DND-41 (cell line): ENCODE data around the gene COQ10B.
"Not testable (repeated sequence)": the region's sequence is repeated elsewhere in the genome, so short reads cannot be mapped to it uniquely, and the experiment has no call there.

Experiments used
- ATAC-seq: fragments of 200-7000 bp; cut with Tn5 transposase; 3 replicates; pipeline ENCODE4 v1.9.1; 2021; ENCODE audit warnings: low read depth; ENCODE audit not compliant: insufficient read depth
- DNase-seq: peaks from one replicate; pipeline ENCODE4 v3.0.0-alpha.2; 2020
- H2AFZ ChIP-seq: 2 replicates; pipeline ENCODE4 v1.6.0; 2012; ENCODE audit warnings: low read depth, low read length
- H3K27ac ChIP-seq: 2 replicates; pipeline ENCODE4 v1.5.1; 2012; ENCODE audit warnings: low read length, inconsistent platforms
- H3K27me3 ChIP-seq: fragments of 200-600 bp; sonication (generic); 2 replicates; pipeline ENCODE4 v1.6.0; 2012; ENCODE audit warnings: low read length, mild to moderate bottlenecking, inconsistent platforms; ENCODE audit not compliant: insufficient read depth, poor library complexity
- H3K36me3 ChIP-seq: 2 replicates; pipeline ENCODE4 v1.5.1; 2012; ENCODE audit warnings: low read length, inconsistent platforms; ENCODE audit not compliant: insufficient read depth
- H3K4me1 ChIP-seq: 2 replicates; pipeline ENCODE4 v1.5.1; 2012; ENCODE audit warnings: mild to moderate bottlenecking, low read length; ENCODE audit not compliant: insufficient read depth
- H3K4me2 ChIP-seq: 2 replicates; pipeline ENCODE4 v1.6.0; 2012; ENCODE audit warnings: mild to moderate bottlenecking, moderate library complexity, low read length, inconsistent platforms; ENCODE audit not compliant: insufficient read depth
- H3K4me3 ChIP-seq, 2 experiments: fragments of 200-600 bp in 1 of 2; shearing (Covaris generic) in 1 of 2; 2 replicates each; pipeline ENCODE4 v1.5.1; 2012 to 2016; ENCODE audit warnings: inconsistent platforms in 2 of 2, low read length in 2 of 2, mild to moderate bottlenecking in 2 of 2, low read depth in 1 of 2, moderate library complexity in 1 of 2
- H3K79me2 ChIP-seq: 2 replicates; pipeline ENCODE4 v1.6.0; 2012; ENCODE audit warnings: low read length, inconsistent platforms; ENCODE audit not compliant: insufficient read depth
- H3K9ac ChIP-seq: 2 replicates; pipeline ENCODE4 v1.6.0; 2012; ENCODE audit warnings: low read depth, mild to moderate bottlenecking, inconsistent platforms, low read length, moderate library complexity
- H3K9me3 ChIP-seq: 2 replicates; pipeline ENCODE4 v1.5.1; 2012; ENCODE audit warnings: low read length, moderate library complexity, mild to moderate bottlenecking, inconsistent platforms; ENCODE audit not compliant: insufficient read depth, severe bottlenecking
- H4K20me1 ChIP-seq: 2 replicates; pipeline ENCODE4 v1.6.0; 2012; ENCODE audit warnings: low read length; ENCODE audit not compliant: insufficient read depth
- EZH2 ChIP-seq: IDR thresholded peaks from 3 replicates; pipeline ENCODE4 v1.6.1; 2012; ENCODE audit warnings: borderline replicate concordance, low read depth, mild to moderate bottlenecking, moderate library complexity, low read length, inconsistent platforms; ENCODE audit not compliant: severe bottlenecking
- TF ChIP-seq, protein P1 (sequence below): IDR thresholded peaks from 2 replicates; pipeline ENCODE4 v1.5.1; 2012; ENCODE audit warnings: borderline replicate concordance, low read length, moderate library complexity, mild to moderate bottlenecking; ENCODE audit not compliant: poor library complexity, severe bottlenecking; ENCODE audit errors: extremely low read depth

The COQ10B gene

DNA sequence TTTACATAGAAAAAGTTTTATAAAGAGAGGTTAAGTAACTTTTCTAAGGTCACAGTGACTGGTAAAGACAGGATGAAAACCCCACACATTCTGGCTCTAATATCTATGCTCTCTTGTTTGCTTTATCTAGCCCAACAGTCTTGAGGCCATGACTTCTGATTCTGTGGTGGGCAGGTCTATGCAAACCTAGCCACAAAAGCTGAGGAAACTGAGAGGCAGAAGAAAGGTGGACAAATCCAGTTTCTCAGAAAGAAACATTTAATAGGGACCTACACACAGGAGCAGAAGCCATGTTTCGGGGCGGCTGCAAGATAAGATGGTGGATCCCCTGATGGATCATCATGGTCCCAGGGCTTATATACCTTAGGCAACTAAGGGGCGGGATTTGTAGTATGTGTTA, 24.4 kb downstream of the COQ10B start:
- Histone ChIP-seq H3K4me1 (no peaks in the 10 kb centered on the region), H2AFZ (no peak overlapping the region), H3K27ac (no peak overlapping the region), H4K20me1 (no peaks in the 10 kb centered on the region), H3K9ac (no peak overlapping the region), H3K79me2 (no peaks in the 10 kb centered on the region), H3K4me2 (no peak overlapping the region), H3K4me3 (no peak overlapping the region), H3K9me3 (no peaks in the 10 kb centered on the region), H3K36me3 (peaks cover 51% of the 10 kb centered on the region), H3K27me3 (no peaks in the 10 kb centered on the region)
- DNase-seq = no peak
- TF ChIP-seq, protein P1, sequence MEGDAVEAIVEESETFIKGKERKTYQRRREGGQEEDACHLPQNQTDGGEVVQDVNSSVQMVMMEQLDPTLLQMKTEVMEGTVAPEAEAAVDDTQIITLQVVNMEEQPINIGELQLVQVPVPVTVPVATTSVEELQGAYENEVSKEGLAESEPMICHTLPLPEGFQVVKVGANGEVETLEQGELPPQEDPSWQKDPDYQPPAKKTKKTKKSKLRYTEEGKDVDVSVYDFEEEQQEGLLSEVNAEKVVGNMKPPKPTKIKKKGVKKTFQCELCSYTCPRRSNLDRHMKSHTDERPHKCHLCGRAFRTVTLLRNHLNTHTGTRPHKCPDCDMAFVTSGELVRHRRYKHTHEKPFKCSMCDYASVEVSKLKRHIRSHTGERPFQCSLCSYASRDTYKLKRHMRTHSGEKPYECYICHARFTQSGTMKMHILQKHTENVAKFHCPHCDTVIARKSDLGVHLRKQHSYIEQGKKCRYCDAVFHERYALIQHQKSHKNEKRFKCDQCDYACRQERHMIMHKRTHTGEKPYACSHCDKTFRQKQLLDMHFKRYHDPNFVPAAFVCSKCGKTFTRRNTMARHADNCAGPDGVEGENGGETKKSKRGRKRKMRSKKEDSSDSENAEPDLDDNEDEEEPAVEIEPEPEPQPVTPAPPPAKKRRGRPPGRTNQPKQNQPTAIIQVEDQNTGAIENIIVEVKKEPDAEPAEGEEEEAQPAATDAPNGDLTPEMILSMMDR = no peak
- no peak for TF ChIP-seq EZH2
- no peak for ATAC-seq

DNA sequence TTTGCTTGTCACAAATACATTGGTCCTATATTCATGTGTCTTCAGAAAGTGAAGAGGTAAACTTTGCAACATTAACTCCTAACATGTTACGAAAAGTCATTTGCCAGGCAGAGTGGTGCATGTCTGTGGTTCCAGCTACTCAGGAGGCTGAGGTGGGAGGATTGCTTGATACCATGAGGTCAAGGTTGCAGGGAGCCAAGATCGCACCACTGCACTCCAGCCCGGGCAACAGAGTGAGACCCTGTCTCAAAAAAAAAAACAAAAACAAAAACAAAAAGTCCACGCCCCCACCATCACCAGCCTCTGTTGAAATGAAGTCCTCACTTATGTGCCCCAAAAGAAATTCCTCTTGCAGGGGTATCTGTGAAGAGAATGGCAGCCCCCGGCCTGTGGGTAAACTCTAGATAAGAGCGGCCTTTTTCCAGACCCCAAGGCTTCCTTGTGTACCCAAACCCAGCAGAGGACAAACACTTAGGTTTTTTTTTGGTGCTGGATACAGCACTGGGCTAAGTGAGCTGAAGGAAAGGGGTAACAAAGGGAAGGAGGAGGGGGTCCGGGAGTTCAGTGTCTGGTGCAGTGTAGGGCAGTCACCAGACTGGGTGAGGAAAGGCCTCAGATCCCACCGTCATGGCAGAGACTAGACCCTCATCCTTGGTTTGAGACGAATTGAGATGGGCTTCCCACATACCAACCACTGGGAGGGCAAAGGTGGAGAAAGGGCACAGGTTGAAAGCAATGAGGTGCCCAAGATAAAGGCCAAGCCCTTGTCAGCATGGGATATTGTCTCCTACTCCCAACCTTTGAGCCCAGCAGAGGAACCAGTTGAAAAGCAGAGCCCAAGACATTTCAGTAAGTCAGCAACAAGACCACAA, 27.0 kb downstream of the COQ10B start:
- DNase-seq (no peak), ATAC-seq (peak; percentile 13; the same call in 2 of the 3 replicates)
- no peak overlapping the region for H3K4me3 ChIP-seq
- no peak overlapping the region for H3K27ac ChIP-seq
- H3K9me3 ChIP-seq = peaks cover 5% of the 10 kb centered on the region
- H3K79me2 ChIP-seq = no peaks in the 10 kb centered on the region
- no peak overlapping the region for H3K4me2 ChIP-seq
- H3K4me1 ChIP-seq = no peaks in the 10 kb centered on the region
- no peak overlapping the region for H3K9ac ChIP-seq
- no peak for TF ChIP-seq EZH2
- TF ChIP-seq, protein P1 = no peak
- no peak overlapping the region for H2AFZ ChIP-seq
- peaks cover 34% of the 10 kb centered on the region for H3K36me3 ChIP-seq
- no peaks in the 10 kb centered on the region for H4K20me1 ChIP-seq
- H3K27me3 ChIP-seq = no peaks in the 10 kb centered on the region

DNA sequence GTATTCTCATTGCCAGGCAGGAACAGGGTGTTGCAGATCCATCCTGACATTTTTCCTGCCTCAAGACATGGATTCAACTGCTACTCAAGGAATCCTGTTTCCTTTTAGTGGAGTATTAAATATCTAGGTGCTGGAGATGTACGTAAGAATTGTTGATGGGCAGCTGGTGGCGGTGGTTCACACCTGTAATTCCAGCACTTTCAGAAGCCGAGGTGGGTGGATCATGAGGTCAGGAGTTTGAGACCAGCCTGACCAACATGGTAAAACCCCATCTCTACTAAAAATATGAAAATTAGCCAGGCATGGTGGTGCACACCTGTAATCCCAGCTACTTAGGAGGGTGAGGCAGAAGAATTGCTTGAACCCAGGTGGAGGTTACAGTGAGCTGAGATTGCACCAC, 30.9 kb downstream of the COQ10B start:
- H3K79me2 ChIP-seq, H3K4me1 ChIP-seq, H3K4me3 ChIP-seq, H3K4me2 ChIP-seq, DNase-seq, H4K20me1 ChIP-seq, H3K27me3 ChIP-seq, H3K27ac ChIP-seq, H3K9me3 ChIP-seq, H3K9ac ChIP-seq, H2AFZ ChIP-seq, ATAC-seq: not testable (repeated sequence)
- H3K36me3 ChIP-seq = peaks cover 42% of the 10 kb centered on the region

DNA sequence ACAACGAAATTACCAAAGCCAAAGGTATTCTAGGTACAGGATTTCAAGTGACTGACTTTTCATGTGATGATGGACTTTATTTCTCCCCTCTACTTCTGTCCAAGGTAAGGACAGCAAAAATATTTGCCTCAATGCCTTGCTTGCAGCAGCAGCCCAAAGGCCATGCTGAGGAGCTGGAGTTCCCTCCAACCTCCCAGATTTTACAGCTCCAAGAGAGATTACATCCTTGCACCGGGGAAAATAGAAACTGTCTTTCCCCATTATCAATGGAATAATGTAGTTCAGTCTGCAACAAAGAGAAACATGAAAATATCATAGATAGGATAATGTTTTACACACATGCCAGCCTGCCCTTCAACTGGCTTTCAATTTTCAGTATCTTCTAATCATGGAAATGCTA, 32.8 kb downstream of the COQ10B start:
- H3K9me3 ChIP-seq = peaks cover 5% of the 10 kb centered on the region
- peaks cover 8% of the 10 kb centered on the region; the same call in 1 of the 2 replicates for H3K79me2 ChIP-seq
- TF ChIP-seq EZH2 = no peak
- TF ChIP-seq, protein P1 = no peak
- H3K27ac ChIP-seq = no peak overlapping the region
- H3K9ac ChIP-seq = no peak overlapping the region
- no peaks in the 10 kb centered on the region for H3K4me1 ChIP-seq
- ATAC-seq = no peak
- no peak overlapping the region for H2AFZ ChIP-seq
- peaks cover 62% of the 10 kb centered on the region for H3K36me3 ChIP-seq
- no peak overlapping the region for H3K4me2 ChIP-seq
- no peak overlapping the region for H3K4me3 ChIP-seq
- no peak for DNase-seq
- H3K27me3 ChIP-seq = no peaks in the 10 kb centered on the region
- H4K20me1 ChIP-seq = peaks cover 16% of the 10 kb centered on the region; the same call in 1 of the 2 replicates
